ENCODE results near the gene ASMT.
"Not testable (repeated sequence)": the region's sequence is repeated elsewhere in the genome, so short reads cannot be mapped to it uniquely, and the experiment has no call there.

Gene ASMT

DNA sequence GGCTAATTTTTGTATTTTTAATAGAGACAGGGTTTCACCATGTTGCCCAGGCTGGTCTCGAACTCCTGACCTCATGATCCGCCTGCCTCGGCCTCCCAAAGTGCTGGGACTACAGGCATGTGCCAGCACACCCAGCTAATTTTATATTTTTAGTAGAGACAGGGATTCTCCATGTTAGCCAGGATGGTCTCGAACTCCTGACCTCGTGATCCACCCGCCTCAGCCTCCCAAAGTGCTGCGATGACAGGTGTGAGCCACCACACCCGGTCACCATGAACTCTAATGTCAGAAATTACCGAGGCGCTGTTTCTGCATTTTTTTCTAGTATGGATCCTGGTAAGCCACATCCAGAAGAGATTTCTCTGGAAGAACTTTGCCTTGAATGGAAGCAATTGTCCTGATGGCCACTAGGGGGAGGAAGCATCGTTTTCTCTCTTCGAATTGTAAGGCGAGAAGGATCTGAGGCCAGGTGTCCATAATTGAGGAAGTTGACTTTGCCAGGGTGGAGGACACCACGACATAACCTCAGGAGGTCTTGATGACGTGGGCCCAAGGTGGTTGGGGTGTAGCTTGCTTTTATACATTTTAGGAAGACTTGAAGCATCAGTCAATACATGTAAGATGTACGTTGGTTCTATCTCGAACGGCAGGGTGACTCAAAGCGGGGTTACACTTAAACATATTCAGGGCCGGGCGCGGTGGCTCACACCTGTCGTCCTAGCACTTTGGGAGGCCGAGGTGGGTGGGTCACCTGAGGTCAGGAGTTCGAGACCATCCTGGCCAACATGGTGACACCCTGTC, 37.4 kb downstream of the ASMT start:
- peak; percentile 37 for DNase-seq

DNA sequence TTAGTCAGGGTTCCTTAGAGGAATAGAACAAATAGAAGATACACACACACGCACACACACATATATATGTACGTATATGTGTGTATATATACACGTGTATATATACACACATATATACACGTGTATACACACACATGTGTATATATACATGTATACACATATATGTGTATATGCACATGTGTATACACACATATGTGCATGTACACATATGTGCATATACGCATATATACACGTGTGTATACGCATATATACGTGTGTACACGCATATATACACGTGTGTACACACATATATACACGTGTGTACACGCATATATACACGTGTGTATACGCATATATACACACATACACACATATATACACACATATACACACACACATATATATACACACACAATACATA, 41.5 kb downstream of the ASMT start:
- DNase-seq: no peak

DNA sequence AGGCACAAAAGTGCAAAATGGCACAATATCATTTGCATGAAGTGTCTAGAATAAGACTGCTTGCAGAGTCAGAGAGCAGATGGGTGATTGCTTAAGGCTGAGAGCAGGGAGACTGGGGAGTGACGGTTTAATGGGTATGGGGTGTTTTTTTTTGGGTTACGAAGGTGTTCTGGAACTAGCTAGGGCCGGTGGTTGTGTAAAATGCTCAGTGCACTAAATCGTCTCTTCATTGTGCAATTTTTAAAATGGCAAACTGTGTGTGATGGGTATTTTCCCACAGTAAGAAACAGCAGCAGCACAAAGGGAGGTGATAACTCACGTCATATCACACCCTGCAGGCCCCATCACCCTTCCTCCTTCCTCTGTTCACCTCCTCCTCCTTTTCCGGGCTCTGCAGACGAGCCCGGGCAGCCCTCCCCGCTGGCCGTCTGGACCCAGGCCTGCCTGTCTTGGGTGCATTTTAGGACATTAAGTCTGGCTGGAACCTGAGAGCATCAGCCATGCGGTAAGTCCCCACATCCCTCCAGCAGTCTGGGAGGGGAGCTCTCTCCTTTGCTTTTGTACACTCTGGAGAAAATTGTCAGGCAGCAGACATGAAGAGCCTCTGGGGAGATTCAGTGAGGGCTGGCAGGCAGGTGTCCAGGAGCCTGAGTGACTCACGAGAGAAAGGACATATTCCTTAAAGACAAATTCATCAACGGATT, 42.7 kb downstream of the ASMT start:
- no peak for DNase-seq

DNA sequence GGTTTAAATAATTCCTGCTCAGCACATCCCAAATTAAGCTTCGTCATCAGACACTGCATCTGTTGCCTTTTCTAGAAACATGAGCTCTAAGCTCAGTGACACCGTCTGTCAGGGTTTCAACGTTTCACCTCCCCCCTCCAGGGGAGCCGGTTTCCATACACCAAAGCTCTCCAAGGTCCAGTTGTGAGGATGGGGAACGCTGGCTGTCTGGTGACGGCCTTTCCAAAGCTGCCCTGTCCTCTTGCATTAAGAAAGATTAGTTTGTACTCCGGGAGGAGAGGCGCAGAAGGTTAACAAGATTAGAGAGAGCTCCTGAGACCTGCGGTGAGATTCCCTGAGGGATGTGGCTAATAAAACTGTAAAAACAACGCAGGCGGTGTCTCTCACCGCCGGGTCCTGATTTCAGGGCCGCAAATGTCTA, 43.2 kb downstream of the ASMT start:
- DNase-seq: no peak

DNA sequence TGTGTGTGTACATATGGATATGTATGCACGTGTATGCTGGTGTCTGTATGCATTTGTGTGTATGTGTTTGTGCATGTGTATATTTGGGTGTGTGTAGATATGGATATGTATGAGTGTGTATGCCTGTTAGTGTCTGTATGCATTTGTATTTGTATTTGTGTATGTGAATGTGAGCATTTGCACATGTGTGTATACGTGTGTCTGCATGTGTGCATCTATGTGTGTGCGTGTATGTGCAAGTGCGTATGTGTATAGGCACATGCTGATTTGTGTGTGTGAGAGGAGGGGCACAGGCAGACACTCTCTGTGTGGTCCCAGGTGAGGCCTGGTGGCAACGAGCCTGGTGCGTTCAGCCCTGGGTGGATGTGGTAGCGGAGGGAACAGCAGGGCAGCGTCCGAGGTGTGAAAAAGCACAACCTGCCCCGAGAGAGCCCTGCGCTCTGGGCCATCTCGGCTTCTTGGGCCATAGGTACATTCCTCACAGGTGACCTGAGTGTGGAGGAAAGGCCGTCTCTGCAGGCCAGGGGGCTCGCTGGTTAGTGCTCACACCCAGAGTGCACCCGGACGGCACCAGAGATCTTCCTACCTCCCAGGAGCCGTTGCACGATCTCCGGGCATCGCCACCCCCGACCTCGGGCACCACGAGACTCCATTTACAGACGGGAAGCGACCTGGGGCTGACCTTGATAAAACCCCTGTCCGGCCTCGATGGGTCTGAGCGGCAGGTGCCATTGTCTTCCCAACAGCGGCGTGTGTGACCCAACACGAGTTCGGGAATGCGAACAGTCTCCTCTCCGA, 45.0 kb downstream of the ASMT start:
- no peak for DNase-seq

DNA sequence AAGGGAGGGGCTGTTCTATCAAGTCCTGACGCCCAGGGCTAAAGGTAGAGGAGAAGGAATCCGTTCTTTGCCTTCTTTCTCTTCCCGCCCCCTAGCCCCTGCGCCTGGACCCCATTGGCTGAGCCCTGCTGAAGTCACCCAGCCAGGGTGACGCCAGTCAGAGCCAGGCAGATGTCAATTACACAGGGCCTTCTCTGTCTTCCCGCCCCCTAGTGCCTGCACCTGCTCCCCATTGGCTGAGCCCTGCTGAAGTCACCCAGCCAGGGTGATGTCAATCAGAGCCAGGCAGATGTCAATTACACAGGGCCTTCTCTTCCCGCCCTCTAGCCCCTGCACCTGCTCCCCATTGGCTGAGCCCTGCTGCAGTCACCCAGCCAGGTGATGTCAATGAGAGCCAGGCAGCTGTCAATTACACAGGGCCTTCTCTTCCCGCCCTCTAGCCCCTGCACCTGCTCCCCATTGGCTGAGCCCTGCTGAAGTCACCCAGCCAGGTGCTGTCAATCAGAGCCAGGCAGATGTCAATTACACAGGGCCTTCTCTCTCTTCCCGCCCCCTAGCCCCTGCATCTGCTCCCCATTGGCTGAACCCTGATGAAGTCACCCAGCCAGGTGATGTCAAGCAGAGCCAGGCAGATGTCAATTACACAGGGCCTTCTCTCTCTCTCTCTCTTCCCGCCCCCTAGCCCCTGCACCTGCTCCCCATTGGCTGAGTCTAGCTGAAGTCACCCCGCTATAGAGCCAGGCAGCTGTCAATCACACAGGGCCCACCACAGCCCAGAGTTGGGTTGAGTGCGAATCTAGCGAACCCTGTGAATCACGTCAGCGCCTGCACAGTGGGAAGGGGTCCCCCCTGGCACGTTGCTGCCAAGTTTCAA, 46.4 kb downstream of the ASMT start:
- no peak for DNase-seq

DNA sequence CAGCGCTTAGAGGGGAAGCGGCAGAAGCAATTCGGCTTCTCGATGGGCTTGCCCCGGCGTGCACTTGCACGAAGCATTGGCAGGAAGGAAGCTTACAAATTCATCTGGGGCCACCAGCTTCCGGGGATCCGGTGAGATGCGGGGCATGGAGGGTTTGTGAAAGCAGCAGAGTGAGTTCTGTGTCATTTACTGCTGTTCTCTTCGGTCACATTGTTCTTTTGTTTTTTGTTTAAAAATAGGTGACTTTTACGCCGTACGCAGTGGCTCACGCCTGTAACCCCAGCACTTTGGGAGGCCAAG, 47.0 kb downstream of the ASMT start:
- DNase-seq: no peak

DNA sequence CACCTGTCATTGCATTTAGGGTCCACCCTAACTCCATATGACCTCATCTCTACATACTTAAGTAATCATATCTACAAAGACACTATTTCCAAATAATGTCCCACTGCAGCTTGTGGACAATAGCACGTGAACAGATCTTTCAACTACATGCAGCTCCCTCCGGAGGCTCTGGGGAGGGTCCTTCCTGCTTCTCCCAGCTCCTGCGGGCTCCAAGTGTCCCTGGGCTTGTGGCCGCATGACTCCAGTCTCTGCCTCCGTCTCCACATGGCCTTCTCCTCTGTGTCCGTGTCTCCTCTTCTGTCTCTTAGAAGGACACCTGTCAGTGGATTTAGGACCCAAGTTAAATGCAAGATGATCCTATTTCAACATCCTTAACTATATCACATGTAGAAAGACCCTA, 52.7 kb downstream of the ASMT start:
- DNase-seq: no peak

DNA sequence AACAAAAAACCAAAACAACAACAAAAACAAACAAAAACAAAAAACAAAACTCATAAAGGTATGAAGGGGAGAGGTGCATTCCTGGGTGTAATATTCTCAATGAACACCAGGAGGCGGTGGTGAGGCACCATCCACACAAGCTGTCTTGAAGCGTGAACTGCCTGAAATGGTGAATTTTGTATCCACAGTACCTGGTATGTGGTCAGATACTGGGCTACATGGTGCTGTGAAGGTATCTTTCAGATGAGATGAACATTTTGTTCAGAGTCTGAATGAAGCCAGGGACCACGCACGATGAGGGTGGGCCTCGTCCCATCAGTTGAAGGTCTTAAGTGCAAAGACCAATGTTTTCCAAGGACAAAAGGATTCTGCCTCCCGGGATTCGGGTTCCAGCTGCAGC, 58.5 kb downstream of the ASMT start:
- DNase-seq: no peak

DNA sequence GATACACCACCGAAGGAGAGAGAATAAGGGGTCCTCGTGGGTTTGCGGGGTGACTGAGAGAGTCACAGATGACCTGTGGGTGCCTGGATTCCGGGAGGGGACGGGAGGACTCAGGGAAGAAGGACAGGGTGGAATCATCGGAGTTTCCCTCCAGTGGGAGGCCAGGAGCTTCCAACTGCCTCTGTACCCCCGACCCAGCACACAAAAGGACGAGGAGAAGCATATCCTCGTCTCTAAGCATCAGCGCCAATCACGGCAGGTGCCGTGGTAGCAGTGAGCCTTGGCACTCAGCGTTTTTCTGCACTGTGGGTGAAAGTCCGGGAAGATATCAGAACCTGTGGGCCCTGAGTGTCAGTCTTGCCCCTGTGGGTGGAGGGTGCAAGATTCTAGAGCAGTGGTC, 62.0 kb downstream of the ASMT start:
- no peak for DNase-seq

DNA sequence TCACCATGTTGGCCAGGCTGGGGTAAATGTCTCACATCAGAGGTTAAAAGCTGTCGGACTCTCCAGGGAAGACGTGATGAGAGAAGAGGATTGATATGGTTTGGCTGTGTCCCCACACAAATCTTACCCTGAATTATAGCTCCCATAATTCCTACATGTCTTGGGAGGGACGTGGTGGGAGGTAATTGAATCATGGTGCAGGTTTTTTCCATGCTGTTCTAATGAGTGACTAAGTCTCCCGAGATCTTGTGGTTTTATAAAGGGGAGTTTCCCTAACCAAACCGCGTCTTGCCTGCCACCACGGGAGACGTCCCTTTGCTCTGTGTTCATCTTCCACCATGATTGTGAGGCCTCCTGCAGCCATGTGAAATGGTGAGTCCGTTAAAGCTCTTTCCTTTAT, 64.4 kb downstream of the ASMT start:
- DNase-seq: no peak

DNA sequence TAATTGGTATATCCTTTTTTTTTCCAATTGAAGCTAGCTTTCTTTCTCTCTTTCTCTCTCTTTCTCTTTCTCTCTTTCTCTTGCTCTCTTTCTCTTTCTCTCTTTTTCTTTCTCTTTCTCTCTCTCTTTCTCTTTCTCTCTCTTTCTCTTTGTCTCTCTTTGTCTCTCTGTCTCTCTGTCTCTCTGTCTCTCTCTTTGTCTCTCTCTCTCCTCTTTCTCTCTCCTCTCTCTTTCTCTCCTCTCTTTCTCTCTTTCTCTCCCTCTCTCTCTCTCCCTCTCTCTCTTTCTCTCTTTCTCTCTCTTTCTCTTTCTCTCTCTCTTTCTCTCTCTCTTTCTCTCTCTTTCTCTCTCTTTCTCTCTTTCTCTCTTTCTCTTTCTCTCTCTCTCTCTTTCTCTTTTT, 66.6 kb downstream of the ASMT start:
- DNase-seq: no peak

DNA sequence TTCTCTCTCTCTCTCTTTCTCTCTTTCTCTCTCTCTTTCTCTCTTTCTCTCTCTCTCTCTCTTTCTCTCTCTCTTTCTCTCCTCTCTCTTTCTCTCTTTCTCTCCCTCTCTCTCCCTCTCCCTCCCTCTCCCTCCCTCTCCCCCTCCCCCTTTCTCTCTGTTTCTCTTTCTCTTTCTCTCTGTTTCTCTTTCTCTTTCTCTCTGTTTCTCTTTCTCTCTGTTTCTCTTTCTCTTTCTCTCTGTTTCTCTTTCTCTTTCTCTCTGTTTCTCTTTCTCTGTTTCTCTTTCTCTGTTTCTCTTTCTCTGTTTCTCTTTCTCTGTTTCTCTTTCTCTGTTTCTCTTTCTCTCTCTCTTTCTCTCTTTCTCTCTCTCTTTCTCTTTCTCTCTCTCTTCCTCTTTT, 67.0 kb downstream of the ASMT start:
- DNase-seq: not testable (repeated sequence)

DNA sequence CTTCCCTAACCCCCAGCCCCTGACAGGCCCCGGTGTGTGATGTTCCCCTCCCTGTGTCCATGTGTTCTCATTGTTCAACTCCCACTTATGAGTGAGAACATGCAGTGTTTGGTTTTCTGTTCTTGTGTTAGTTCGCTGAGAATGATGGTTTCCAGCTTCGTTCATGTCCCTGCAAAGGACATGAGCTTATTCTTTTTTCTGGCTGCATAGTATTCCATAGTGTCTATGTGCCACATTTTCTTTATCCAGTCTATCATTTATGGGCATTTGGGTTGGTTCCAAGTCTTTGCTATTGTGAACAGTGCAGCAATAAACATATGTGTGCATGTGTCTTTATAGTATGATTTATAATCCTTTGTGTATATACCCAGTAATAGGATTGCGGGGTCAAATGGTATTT, 67.6 kb downstream of the ASMT start:
- not testable (repeated sequence) for DNase-seq

DNA sequence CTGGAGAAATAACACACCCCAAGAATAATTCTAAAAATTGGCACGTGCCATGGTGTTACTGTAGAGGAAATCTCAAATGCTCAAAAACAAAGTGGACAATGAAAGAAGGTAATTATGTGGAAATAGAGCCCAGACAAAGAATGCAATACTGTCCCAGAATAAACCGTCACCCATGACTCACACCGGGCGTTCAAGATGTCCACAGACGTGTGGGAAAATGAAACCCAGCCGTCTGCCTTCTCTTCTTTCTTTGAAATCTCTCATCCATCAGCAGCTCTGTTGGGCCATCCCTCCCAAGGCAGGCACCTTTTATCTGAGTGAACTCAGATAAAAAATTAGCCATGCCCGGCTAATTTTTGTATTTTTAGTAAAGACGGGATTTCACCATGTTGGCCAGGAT, 70.0 kb downstream of the ASMT start:
- DNase-seq: not testable (repeated sequence)

DNA sequence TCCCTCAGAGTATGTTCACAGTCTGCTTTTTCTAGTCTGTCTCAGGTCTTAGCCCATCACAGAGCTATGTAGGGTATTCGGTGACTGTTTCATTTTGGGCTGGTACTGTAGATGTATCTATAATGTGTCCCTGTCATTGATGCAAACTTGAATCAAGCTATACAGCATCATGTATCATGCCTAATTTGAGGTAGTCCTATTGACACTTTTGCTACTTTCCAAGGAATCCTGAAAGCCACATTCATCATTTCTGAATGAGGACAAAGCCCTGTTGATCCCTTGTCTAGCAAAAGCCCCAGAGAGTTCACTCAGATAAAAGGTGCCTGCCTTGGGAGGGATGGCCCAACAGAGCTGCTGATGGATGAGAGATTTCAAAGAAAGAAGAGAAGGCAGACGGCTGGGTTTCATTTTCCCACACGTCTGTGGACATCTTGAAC, 70.6 kb downstream of the ASMT start:
- not testable (repeated sequence) for DNase-seq

DNA sequence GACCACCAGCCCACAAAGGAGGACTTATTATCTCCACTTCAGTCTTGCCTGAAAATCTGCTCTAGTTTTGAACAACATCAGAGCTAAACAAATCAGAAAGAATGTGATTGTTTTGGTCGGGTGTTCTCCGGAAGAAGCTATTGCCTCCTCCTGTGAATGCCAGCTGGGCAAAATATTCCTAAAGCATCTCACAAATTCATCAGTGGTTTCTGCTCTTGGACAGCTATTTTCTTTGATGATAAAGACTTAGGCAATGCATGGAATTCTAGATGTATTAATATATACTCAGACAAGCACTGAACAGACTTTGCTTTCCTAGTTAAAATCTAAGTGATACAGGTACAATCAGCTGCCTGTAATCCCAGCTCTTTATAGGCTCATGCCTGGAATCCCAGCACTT, 71.8 kb downstream of the ASMT start:
- DNase-seq: no peak

Measured in HCEC 1CT (cell line).